B cell (primary cell): ENCODE results near the gene LMAN1. TPM values are rescaled to one million over a fixed set of nuclear protein-coding genes. Genes with fewer than 3 reads are reported as not detected.

Experiments
- ATAC-seq: fragments of 200-7000 bp; cut with Tn5 transposase; one replicate; pipeline ENCODE4 v1.10.0; 2021; ENCODE audit warnings: low read depth, mild to moderate bottlenecking, moderate number of reproducible peaks, moderate library complexity
- CTCF ChIA-PET: fragments of 350-600 bp; sonication (Branson Sonifier 250); formaldehyde crosslinking; loops from one replicate; lab custom pipeline; 2021; ENCODE audit warnings: antibody characterized with exemption, inconsistent platforms; lab: Charles Lee
- POLR2A ChIA-PET: fragments of 350-600 bp; sonication (Branson Sonifier 250); formaldehyde crosslinking; loops from one replicate; lab custom pipeline; 2021; ENCODE audit warnings: antibody characterized with exemption; lab: Charles Lee
- DNase-seq: peaks from one replicate; pipeline ENCODE4 v3.0.0; 2013
- H2AFZ ChIP-seq: 2 replicates; pipeline ENCODE4 v1.6.1; 2012; ENCODE audit warnings: mild to moderate bottlenecking, low read depth, low read length; ENCODE audit not compliant: insufficient read depth, poor library complexity, severe bottlenecking
- H3K27ac ChIP-seq, 2 donors: 1 replicate in 1 of 2; 2 replicates in 1 of 2; pipeline ENCODE4 v1.5.1; 2012 to 2013; ENCODE audit warnings: low read length in 2 of 2, mild to moderate bottlenecking in 2 of 2, moderate library complexity in 1 of 2
- H3K27me3 ChIP-seq, 4 experiments: fragments of 200-600 bp in 1 of 4; sonication (generic) in 1 of 4; replicated peaks in 1 of 4; 1 replicate in 2 of 4; 2 replicates in 2 of 4; pipeline versions ENCODE4 v1.6.1 to v1.7.0; 2013 to 2016; ENCODE audit warnings: low read length in 3 of 4, mild to moderate bottlenecking in 2 of 4, mixed read lengths in 1 of 4, moderate library complexity in 1 of 4; ENCODE audit not compliant: insufficient read depth in 4 of 4, control insufficient read depth in 3 of 4; ENCODE audit errors: control extremely low read depth in 1 of 4
- H3K36me3 ChIP-seq, 2 experiments: replicated peaks in 1 of 2; 1 replicate in 1 of 2; 2 replicates in 1 of 2; pipeline versions ENCODE4 v1.6.1 to v1.7.1; 2013; ENCODE audit warnings: low read length in 1 of 2; ENCODE audit not compliant: insufficient read depth in 2 of 2, control insufficient read depth in 1 of 2; ENCODE audit errors: control extremely low read depth in 1 of 2, extremely low read depth in 1 of 2
- H3K4me1 ChIP-seq, 2 donors: fragments of 200-600 bp in 1 of 2; sonication (generic) in 1 of 2; 1 replicate in 1 of 2; 2 replicates in 1 of 2; pipeline versions ENCODE4 v1.5.1 to v1.6.1; 2013 to 2017; ENCODE audit warnings: low read length in 2 of 2; ENCODE audit not compliant: control insufficient read depth in 2 of 2, insufficient read depth in 2 of 2
- H3K4me2 ChIP-seq: replicated peaks from 2 replicates; pipeline ENCODE3; 2012; ENCODE audit warnings: mild to moderate bottlenecking, low read depth, low read length; ENCODE audit not compliant: poor library complexity, severe bottlenecking
- H3K4me3 ChIP-seq, 5 experiments: fragments of 200-600 bp in 1 of 5; sonication (generic) in 1 of 5; 1 replicate in 3 of 5; 2 replicates in 2 of 5; pipeline versions ENCODE4 v1.5.1 to v1.7.0; 2011 to 2016; ENCODE audit warnings: low read length in 4 of 5, mild to moderate bottlenecking in 4 of 5, low read depth in 2 of 5, control low read depth in 1 of 5, moderate library complexity in 1 of 5; ENCODE audit not compliant: insufficient read depth in 1 of 5; ENCODE audit errors: control extremely low read depth in 1 of 5, extremely low read depth in 1 of 5
- H3K79me2 ChIP-seq: fragments of 200-600 bp; sonication (generic); one replicate; pipeline ENCODE4 v1.6.0; 2016; ENCODE audit warnings: low read length; ENCODE audit not compliant: control insufficient read depth, insufficient read depth
- H3K9ac ChIP-seq: fragments of 200-600 bp; sonication (generic); 2 replicates; pipeline ENCODE4 v1.6.1; 2017; ENCODE audit warnings: mild to moderate bottlenecking, low read length, moderate library complexity
- H3K9me3 ChIP-seq, 3 donors: one replicate each; pipeline versions ENCODE4 v1.6.1 to v1.7.1; 2013; ENCODE audit warnings: low read length in 2 of 3; ENCODE audit not compliant: control insufficient read depth in 2 of 3, insufficient read depth in 1 of 3; ENCODE audit errors: control extremely low read depth in 1 of 3
- H4K20me1 ChIP-seq: 2 replicates; pipeline ENCODE4 v1.6.0; 2012; ENCODE audit warnings: mild to moderate bottlenecking, low read length; ENCODE audit not compliant: insufficient read depth, control insufficient read depth, poor library complexity, severe bottlenecking
- H3K27ac Mint-ChIP-seq: one replicate; pipeline ENCODE4 v1.8.0; 2021; ENCODE audit warnings: mixed read lengths
- H3K27me3 Mint-ChIP-seq: one replicate; pipeline ENCODE4 v1.8.0; 2021; ENCODE audit warnings: mixed read lengths
- H3K4me1 Mint-ChIP-seq: one replicate; pipeline ENCODE4 v1.8.0; 2021; ENCODE audit warnings: mixed read lengths
- H3K4me3 Mint-ChIP-seq: one replicate; pipeline ENCODE4 v1.8.0; 2021; ENCODE audit warnings: mixed read lengths
- H3K9me3 Mint-ChIP-seq: one replicate; pipeline ENCODE4 v1.8.0; 2022; ENCODE audit warnings: mixed read lengths; ENCODE audit not compliant: insufficient read depth
- EZH2 ChIP-seq: IDR thresholded peaks from 2 replicates; pipeline ENCODE4 v1.6.1; 2012; ENCODE audit warnings: borderline replicate concordance, low read depth, mild to moderate bottlenecking, moderate library complexity, low read length; ENCODE audit not compliant: insufficient read depth, poor library complexity, severe bottlenecking
- WGBS: methylation state at CpG from one replicate; pipeline ENCODE4 v1.1.5; 2013; ENCODE audit warnings: missing lambda C conversion rate; ENCODE audit not compliant: insufficient coverage; 5-methylcytosine and 5-hydroxymethylcytosine counted together
- intact Hi-C: fragments of 100-400 bp; cut with micrococcal nuclease; formaldehyde crosslinking; loops from one replicate; pipeline ENCODE4 v1.10.0; 2022
- polyA plus RNA-seq: library from polyadenylated mRNA; depleted of rRNA; stranded (reverse); fragments of >200 nt; gene quantifications from 2 replicates; pipeline ENCODE4 v1.2.3, GENCODE V29; 2012
- total RNA-seq, 2 donors: library from RNA; stranded (reverse); fragments of 120-200 nt in 1 of 2; gene quantifications; 1 replicate in 1 of 2; 2 replicates in 1 of 2; pipeline versions ENCODE4 v1.2.3 to v1.2.4, GENCODE V29; 2013 to 2022
- TF ChIP-seq, protein P1 (sequence below): fragments of 200-600 bp; IDR thresholded peaks from one replicate; pipeline ENCODE4 v1.8.0; 2022; ENCODE audit warnings: antibody characterized with exemption, mild to moderate bottlenecking

Gene LMAN1
- total and polyA plus RNA-seq, 2 donors (not counting 1 experiment from before 2014, with no cell fraction given) = 9.2 to 41.1 TPM

DNA sequence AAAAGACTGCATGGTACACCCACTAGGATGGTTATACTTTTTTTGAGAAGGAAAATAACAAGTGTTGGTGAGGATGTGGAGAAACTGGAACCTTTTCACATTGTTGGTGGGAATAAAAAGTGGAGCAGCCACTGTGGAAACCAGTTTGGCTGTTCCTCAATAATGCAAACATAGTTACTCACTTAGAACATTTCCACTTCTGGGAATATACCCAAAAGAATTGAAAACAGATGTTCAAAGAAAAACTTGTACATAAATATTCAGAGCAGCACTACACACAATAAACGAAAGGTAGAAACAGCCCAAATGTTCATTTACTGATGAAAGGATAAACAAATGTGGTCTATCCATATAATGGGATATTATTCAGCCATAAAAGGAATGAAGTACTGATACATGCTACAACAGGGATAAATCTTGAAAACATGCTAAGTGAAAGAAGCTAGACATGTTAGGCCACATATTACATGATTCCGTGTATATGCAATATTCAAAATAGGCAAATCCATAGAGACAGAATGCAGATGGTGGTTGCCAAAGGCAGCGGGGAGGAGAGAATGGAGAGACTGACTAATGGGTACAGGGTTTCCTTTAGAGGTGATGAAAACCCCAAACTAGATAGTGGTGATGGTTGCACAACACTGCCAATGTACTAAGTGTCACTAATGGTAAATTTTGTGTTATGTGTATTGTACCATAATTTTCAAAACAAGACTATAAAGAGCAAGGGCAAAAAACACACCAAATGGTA, 20.9 kb upstream of the LMAN1 start:
- no peaks in the 10 kb centered on the region for H3K36me3 ChIP-seq
- H3K27me3 Mint-ChIP-seq = peaks cover 23% of the 10 kb centered on the region
- no peak overlapping the region for H3K4me3 ChIP-seq
- ChIA-PET CTCF (no interaction called here), POLR2A (no interaction called here)
- TF ChIP-seq, protein P1, sequence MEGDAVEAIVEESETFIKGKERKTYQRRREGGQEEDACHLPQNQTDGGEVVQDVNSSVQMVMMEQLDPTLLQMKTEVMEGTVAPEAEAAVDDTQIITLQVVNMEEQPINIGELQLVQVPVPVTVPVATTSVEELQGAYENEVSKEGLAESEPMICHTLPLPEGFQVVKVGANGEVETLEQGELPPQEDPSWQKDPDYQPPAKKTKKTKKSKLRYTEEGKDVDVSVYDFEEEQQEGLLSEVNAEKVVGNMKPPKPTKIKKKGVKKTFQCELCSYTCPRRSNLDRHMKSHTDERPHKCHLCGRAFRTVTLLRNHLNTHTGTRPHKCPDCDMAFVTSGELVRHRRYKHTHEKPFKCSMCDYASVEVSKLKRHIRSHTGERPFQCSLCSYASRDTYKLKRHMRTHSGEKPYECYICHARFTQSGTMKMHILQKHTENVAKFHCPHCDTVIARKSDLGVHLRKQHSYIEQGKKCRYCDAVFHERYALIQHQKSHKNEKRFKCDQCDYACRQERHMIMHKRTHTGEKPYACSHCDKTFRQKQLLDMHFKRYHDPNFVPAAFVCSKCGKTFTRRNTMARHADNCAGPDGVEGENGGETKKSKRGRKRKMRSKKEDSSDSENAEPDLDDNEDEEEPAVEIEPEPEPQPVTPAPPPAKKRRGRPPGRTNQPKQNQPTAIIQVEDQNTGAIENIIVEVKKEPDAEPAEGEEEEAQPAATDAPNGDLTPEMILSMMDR = no peak
- TF ChIP-seq EZH2 = no peak
- intact Hi-C loops = no loop called here
- H3K27ac ChIP-seq = no peak overlapping the region
- peaks cover 5% of the 10 kb centered on the region for H3K4me1 Mint-ChIP-seq
- H3K4me2 ChIP-seq = no peak overlapping the region
- no peaks in the 10 kb centered on the region for H3K4me1 ChIP-seq
- peaks cover 0 to 5% (median 0%) of the 10 kb centered on the region in 4 experiments for H3K27me3 ChIP-seq
- DNase-seq = no peak
- H3K9me3 ChIP-seq = no peaks in the 10 kb centered on the region
- H3K79me2 ChIP-seq = no peaks in the 10 kb centered on the region
- H3K4me3 Mint-ChIP-seq = no peak overlapping the region
- no peak overlapping the region for H2AFZ ChIP-seq
- H3K9me3 Mint-ChIP-seq = no peaks in the 10 kb centered on the region
- no CpG with 5 or more reads among the region's 3 CpGs for WGBS
- no peaks in the 10 kb centered on the region for H4K20me1 ChIP-seq
- no peak overlapping the region for H3K27ac Mint-ChIP-seq
- no peak overlapping the region for H3K9ac ChIP-seq
- no peak for ATAC-seq

DNA sequence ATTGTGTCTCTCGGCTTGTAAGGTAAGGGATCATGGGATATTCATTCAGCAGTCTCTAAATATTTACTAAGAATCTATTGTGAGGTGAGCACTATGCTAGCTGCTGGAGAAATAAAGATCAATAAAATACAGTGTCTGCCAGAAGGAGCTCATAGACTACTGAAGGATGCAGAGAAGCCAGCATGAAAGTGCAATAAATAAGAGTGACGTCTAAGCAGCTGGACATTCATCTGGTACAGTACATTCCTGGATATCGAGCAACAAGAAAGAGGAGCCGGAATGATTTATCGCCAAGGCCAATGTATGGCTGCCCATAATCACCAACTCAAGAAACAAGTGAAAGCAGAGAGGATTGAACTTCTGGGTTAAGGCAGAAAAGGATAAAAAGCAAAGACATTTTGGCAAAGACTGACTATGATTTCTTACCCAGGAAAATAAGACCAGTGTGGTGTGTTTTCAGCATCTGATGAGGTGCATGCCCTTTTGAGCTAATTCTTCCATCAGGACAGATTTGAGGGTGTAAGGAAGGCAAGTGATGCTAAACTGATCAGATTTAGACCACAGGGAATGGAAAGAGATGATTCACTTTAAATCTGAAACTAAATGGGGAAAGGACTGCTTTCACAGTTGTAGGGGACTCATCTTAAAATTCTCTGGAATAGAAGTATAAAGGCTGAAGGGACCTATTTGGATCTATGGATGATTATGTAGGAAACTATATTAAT, 18.7 kb upstream of the LMAN1 start:
- H3K79me2 ChIP-seq = no peaks in the 10 kb centered on the region
- H4K20me1 ChIP-seq = no peaks in the 10 kb centered on the region
- intact Hi-C loops = no loop called here
- Mint-ChIP-seq H3K27ac (no peak overlapping the region), H3K4me1 (peaks cover 5% of the 10 kb centered on the region), H3K4me3 (no peak overlapping the region), H3K27me3 (peaks cover 35% of the 10 kb centered on the region), H3K9me3 (no peaks in the 10 kb centered on the region)
- ATAC-seq (no peak), DNase-seq (no peak)
- H3K9ac ChIP-seq = no peak overlapping the region
- H3K27me3 ChIP-seq = peaks cover 0 to 11% (median 3%) of the 10 kb centered on the region in 4 experiments
- H3K4me1 ChIP-seq = no peaks in the 10 kb centered on the region
- no peaks in the 10 kb centered on the region for H3K9me3 ChIP-seq
- H3K4me2 ChIP-seq = no peak overlapping the region
- TF ChIP-seq, protein P1 = no peak
- TF ChIP-seq EZH2 = no peak
- no peaks in the 10 kb centered on the region for H3K36me3 ChIP-seq
- CTCF ChIA-PET = interaction anchor here (0.7 kb wide), 1 partner anchor 24 kb away, joined by 3 read pairs; no protein-coding TSS in a partner anchor
- H3K27ac ChIP-seq = no peak overlapping the region
- no peak overlapping the region for H3K4me3 ChIP-seq
- POLR2A ChIA-PET = no interaction called here
- H2AFZ ChIP-seq = peak overlapping the region; percentile 21
- 100% methylated on average over 1 of the region's 5 CpGs for WGBS
